PC-3 (cell line): ENCODE results near the gene ZCCHC24. TPM values are rescaled to one million over a fixed set of nuclear protein-coding genes. Genes with fewer than 3 reads are reported as not detected.

Experiments used
- ATAC-seq: fragments of 200-7000 bp; cut with Tn5 transposase; 2 replicates; pipeline ENCODE4 v1.9.1; 2020; ENCODE audit warnings: mild to moderate bottlenecking, moderate library complexity
- BruUV-seq: library from RNA; stranded (reverse); fragments of 400-500 nt; replicated peaks from 2 replicates; lab custom pipeline; 2021; lab: Mats Ljungman, UMichigan
- CTCF ChIA-PET: fragments of 300-600 bp; sonication (Branson Sonifier 250); formaldehyde crosslinking; loops from one replicate; lab custom pipeline; 2022; ENCODE audit warnings: antibody characterized with exemption; lab: Charles Lee
- POLR2A ChIA-PET: fragments of 300-600 bp; sonication (Branson Sonifier 250); formaldehyde crosslinking; loops from one replicate; lab custom pipeline; 2022; ENCODE audit warnings: antibody characterized with exemption; ENCODE audit not compliant: unreplicated experiment; lab: Charles Lee
- DNase-seq: peaks from one replicate; pipeline ENCODE4 v3.0.0-alpha.2; 2015
- H2AFZ ChIP-seq: fragments of 300-600 bp; sonication (generic); 2 replicates; pipeline ENCODE4 v1.6.0; 2016; ENCODE audit warnings: antibody characterized with exemption, low read length
- H3F3A ChIP-seq: fragments of 300-600 bp; sonication (generic); one replicate; pipeline ENCODE4 v1.6.0; 2017; ENCODE audit warnings: antibody characterized with exemption, low read length, control low read depth, mild to moderate bottlenecking; ENCODE audit not compliant: unreplicated experiment
- H3K27ac ChIP-seq: fragments of 300-600 bp; sonication (generic); 2 replicates; pipeline ENCODE4 v1.5.1; 2016; ENCODE audit warnings: mild to moderate bottlenecking, low read length
- H3K27me3 ChIP-seq: fragments of 300-600 bp; sonication (generic); 2 replicates; pipeline ENCODE4 v1.6.1; 2016; ENCODE audit warnings: low read length, mixed read lengths
- H3K36me3 ChIP-seq: fragments of 300-600 bp; sonication (generic); 2 replicates; pipeline ENCODE4 v1.6.1; 2016; ENCODE audit warnings: low read depth, mixed run types, low read length, mixed read lengths
- H3K4me1 ChIP-seq: fragments of 300-600 bp; sonication (generic); 2 replicates; pipeline ENCODE4 v1.5.1; 2016; ENCODE audit warnings: low read length; ENCODE audit not compliant: insufficient read depth
- H3K4me2 ChIP-seq: fragments of 300-600 bp; sonication (generic); 2 replicates; pipeline ENCODE4 v1.6.0; 2016; ENCODE audit warnings: low read length
- H3K4me3 ChIP-seq: fragments of 300-600 bp; sonication (generic); 2 replicates; pipeline ENCODE4 v1.5.1; 2016; ENCODE audit warnings: mild to moderate bottlenecking, low read length, mixed read lengths
- H3K79me2 ChIP-seq: fragments of 300-600 bp; sonication (generic); 2 replicates; pipeline ENCODE4 v1.6.1; 2017; ENCODE audit warnings: low read length, mixed read lengths
- H3K9ac ChIP-seq: fragments of 300-600 bp; sonication (generic); 2 replicates; pipeline ENCODE4 v1.6.0; 2016; ENCODE audit warnings: mild to moderate bottlenecking, low read length
- H3K9me2 ChIP-seq: fragments of 300-600 bp; sonication (generic); replicated peaks from 2 replicates; pipeline ENCODE4 v1.6.1; 2016; ENCODE audit warnings: mixed run types, low read length, mixed read lengths
- H3K9me3 ChIP-seq: fragments of 300-600 bp; sonication (generic); 2 replicates; pipeline ENCODE4 v1.6.1; 2016; ENCODE audit warnings: low read length, mixed read lengths
- H4K20me1 ChIP-seq: fragments of 300-600 bp; sonication (generic); 2 replicates; pipeline ENCODE4 v1.6.1; 2016; ENCODE audit warnings: low read length, mixed read lengths
- CTCF ChIP-seq: fragments of 300-600 bp; sonication (generic); conservative IDR thresholded peaks from 2 replicates; pipeline ENCODE4 v1.5.1; 2017; ENCODE audit warnings: antibody characterized with exemption, low read depth, mild to moderate bottlenecking, low read length
- EZH2 ChIP-seq: fragments of 300-600 bp; sonication (generic); IDR thresholded peaks from one replicate; pipeline ENCODE4 v1.6.1; 2017; ENCODE audit warnings: antibody characterized with exemption, mild to moderate bottlenecking, low read length; ENCODE audit not compliant: unreplicated experiment
- EZH2phosphoT487 ChIP-seq: fragments of 300-600 bp; sonication (generic); IDR thresholded peaks from 2 replicates; pipeline ENCODE4 v1.6.1; 2018; ENCODE audit warnings: mild to moderate bottlenecking, antibody characterized with exemption, low read length, borderline replicate concordance
- intact Hi-C: fragments of 100-400 bp; cut with micrococcal nuclease; formaldehyde crosslinking; loops from 2 replicates; pipeline ENCODE4 v1.9.0; 2023
- total RNA-seq: library from RNA; depleted of rRNA; stranded (reverse); fragments of >200 nt; gene quantifications from 2 replicates; pipeline ENCODE4 v1.2.3, GENCODE V29; 2014

Gene ZCCHC24
- total RNA-seq, 1 experiment from 2014 or later: 32.9 TPM

GRCh38 chr10:79349072-79349491 is 96.3 kb downstream of the ZCCHC24 start:
- Histone ChIP-seq H3K9ac (peak overlapping the region; percentile 87), H3K4me2 (peak overlapping the region; percentile 82), H4K20me1 (peaks cover 61% of the 10 kb centered on the region), H3K9me2 (no peaks in the 10 kb centered on the region), H3K27ac (no peak overlapping the region), H3K79me2 (peaks cover 66% of the 10 kb centered on the region), H3K27me3 (no peaks in the 10 kb centered on the region), H3K36me3 (peaks cover 58% of the 10 kb centered on the region), H3K9me3 (no peaks in the 10 kb centered on the region), H3K4me1 (peaks cover 37% of the 10 kb centered on the region), H3K4me3 (peak overlapping the region; percentile 69), H2AFZ (no peak overlapping the region), H3F3A (peaks cover 3% of the 10 kb centered on the region)
- ChIA-PET POLR2A (no interaction called here), CTCF (interaction anchor here (0.6 kb wide), 1 partner anchor 25 kb away, joined by 4 read pairs; no protein-coding TSS in a partner anchor)
- intact Hi-C loops: no loop called here
- ATAC-seq (no peak), DNase-seq (no peak)
- no TSS peak for BruUV-seq
- TF ChIP-seq EZH2phosphoT487 (no peak), CTCF (no peak), EZH2 (no peak)

GRCh38 chr10:79348640-79348988 is 96.8 kb downstream of the ZCCHC24 start:
- POLR2A ChIA-PET: no interaction called here
- DNase-seq: no peak
- CTCF ChIA-PET: interaction anchor here (0.6 to 1.9 kb wide), 4 partner anchors 9 to 57 kb away, joined by 3 to 15 read pairs (median 4); no protein-coding TSS in a partner anchor
- peaks cover 61% of the 10 kb centered on the region for H3K79me2 ChIP-seq
- no TSS peak for BruUV-seq
- no peak overlapping the region for H2AFZ ChIP-seq
- H3K36me3 ChIP-seq: peaks cover 54% of the 10 kb centered on the region
- TF ChIP-seq EZH2 (no peak), CTCF (no peak), EZH2phosphoT487 (no peak)
- peak overlapping the region; percentile 69 for H3K4me3 ChIP-seq
- peaks cover 37% of the 10 kb centered on the region for H3K4me1 ChIP-seq
- intact Hi-C loops: no loop called here
- no peaks in the 10 kb centered on the region for H3K9me3 ChIP-seq
- peak overlapping the region; percentile 87 for H3K9ac ChIP-seq
- peak overlapping the region; percentile 82 for H3K4me2 ChIP-seq
- peak overlapping the region; percentile 69 for H3K27ac ChIP-seq
- peaks cover 56% of the 10 kb centered on the region for H4K20me1 ChIP-seq
- no peaks in the 10 kb centered on the region for H3K27me3 ChIP-seq
- no peaks in the 10 kb centered on the region for H3F3A ChIP-seq
- no peak for ATAC-seq
- no peaks in the 10 kb centered on the region for H3K9me2 ChIP-seq

GRCh38 chr10:79347894-79348639 is 97.4 kb downstream of the ZCCHC24 start:
- BruUV-seq: TSS peak; percentile 37
- H3K79me2 ChIP-seq: peaks cover 56% of the 10 kb centered on the region
- no peak for TF ChIP-seq EZH2phosphoT487
- no peak; the same call in 1 of the 2 replicates for TF ChIP-seq CTCF
- no peak for TF ChIP-seq EZH2
- peak overlapping the region; percentile 69 for H3K4me3 ChIP-seq
- peaks cover 37% of the 10 kb centered on the region for H3K4me1 ChIP-seq
- peak overlapping the region; percentile 82 for H3K4me2 ChIP-seq
- CTCF ChIA-PET: interaction anchor here (0.5 to 1.9 kb wide), 5 partner anchors 10 to 800 kb away, joined by 3 to 15 read pairs (median 3); no protein-coding TSS in a partner anchor
- H3K9me3 ChIP-seq: no peaks in the 10 kb centered on the region
- peaks cover 51% of the 10 kb centered on the region for H4K20me1 ChIP-seq
- no peaks in the 10 kb centered on the region for H3K9me2 ChIP-seq
- peak overlapping the region; percentile 69 for H3K27ac ChIP-seq
- H3K36me3 ChIP-seq: peaks cover 48% of the 10 kb centered on the region
- H3K9ac ChIP-seq: peak overlapping the region; percentile 87
- no peaks in the 10 kb centered on the region for H3F3A ChIP-seq
- no peaks in the 10 kb centered on the region for H3K27me3 ChIP-seq
- POLR2A ChIA-PET: no interaction called here
- intact Hi-C loops: loop anchor here (1.0 to 2.0 kb wide), 6 partner anchors 15 to 154 kb away; no protein-coding TSS in a partner anchor
- DNase-seq (peak; percentile 90), ATAC-seq (peak; percentile 62)
- H2AFZ ChIP-seq: peak overlapping the region; percentile 60
